NCI-H345 (cell line): ENCODE data around the gene SCNN1B.

Experiments
- DNase-seq: peaks from one replicate; lab custom pipeline; 2025; lab: John Stamatoyannopoulos, UW

Gene SCNN1B

DNA sequence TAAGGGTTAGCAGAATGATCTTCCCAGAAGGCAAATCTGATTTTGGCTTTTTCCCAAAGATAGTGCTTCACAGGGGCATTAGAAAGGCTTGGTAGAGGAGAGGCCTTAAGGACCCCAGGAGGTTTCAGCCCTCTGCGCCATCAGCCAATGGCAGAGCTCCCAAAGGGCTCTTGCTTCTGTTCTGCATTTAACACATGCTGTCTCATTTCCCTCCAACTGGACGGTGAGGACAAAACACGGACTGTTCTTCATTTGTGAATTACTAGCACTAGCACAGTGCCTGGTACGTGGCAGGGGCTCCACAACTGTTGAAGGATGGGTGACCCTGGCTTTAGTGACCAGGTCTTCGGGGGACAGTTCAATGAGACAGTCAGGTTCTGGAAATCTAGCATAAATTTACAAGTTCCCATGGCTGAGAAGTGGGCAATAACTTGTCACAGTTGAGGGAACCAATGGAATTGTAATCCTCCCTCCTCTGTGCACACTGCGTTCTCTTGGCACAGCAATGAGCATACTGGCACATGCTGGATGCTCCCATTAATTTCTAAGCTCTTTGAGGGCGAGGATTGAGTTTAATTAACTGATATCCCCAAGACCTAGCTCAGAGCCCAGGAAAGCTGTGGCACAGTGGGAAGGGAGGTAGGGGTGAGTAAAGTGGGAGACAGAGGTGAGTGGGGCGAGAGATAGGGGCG, 105.5 kb downstream of the SCNN1B start:
- DNase-seq = no peak

DNA sequence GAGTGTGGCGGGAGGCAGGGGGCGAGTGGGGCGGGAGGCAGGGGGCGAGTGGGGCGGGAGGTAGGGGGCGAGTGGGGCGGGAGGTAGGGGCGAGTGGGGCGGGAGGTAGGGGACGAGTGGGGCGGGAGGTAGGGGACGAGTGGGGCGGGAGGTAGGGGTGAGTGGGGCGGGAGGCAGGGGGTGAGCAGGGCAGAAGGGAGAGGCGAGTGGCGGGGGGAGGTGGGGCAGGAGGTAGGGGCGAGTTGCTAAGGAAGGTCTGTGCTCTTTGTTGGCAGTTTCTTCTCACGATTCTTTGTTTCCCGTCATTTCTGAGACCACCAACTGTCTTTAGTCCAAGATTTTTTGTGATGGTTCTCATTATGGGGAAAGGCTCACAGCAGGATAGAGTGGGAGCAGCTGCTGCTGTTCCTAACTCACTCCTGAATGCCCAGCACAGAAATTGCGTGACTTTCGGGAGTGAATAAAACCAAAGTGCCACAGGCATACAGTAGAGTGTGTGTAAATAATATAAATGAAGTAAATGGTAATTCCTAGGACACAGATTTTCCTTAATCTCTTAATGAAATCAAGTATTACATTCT, 106.2 kb downstream of the SCNN1B start:
- DNase-seq = peak; percentile 23

DNA sequence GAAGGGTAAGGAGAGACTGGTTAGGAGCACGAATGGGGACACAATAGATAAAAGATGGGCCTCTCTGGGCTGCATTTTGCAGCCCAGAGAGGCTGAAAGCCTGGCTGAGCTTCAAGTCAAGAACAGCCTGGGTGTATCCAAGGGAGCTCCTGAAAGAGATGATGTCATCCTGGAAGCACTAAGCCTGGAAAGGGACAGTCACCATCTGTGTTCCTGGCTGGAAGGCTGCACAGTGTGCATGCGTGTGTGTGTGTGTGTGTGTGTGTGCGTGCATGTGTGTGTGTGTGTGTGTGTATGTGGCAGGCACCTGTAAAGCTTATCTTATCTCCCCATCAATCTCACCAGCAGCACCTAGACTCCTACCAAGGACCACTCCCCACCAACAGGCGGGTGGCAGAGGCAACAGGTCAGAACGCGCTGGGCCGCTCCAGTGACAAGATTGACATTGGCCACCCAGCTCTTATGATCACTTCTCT, 106.8 kb downstream of the SCNN1B start:
- DNase-seq = peak; percentile 68

DNA sequence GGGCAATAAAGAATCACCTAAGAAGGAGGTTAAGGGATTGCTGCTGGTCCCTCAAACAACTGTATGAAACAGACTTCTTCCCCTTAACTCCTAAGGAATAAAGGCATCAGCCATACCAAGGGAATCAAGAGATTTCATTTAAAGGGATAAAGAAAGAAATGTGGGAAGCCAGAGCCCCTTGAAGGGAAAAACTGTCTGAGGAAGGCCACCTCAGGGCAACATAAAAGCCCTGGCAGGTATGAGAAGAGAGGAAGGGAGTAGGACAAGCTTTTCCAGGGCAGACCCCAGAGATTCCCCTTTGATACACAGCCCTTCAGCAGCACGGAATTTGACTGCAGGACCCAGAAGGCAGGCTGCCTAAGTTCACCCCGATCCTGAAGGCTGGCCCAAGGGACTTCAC, 107.4 kb downstream of the SCNN1B start:
- DNase-seq = no peak

DNA sequence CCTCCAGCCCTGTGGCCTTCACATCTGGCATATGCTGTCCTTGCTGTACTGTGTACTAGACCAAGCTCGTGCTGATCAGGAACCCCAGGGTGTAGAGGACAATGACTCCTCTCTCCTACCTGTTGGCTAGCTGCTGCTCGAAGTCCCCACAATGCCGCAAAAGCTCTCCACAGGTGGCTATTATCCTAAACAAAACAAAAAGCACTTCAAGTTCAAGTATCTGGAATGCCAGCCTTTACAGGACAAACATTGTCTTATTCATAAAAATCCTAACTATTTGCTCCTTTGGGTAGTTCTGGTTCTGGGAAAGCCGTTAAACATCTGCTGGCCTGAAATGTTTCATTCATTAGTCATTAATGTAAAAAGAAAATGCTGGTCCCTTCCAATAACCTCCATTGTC, 108.1 kb downstream of the SCNN1B start:
- DNase-seq = peak; percentile 81

- no peak for DNase-seq
These were observed 112.6 kb downstream of the SCNN1B start for GRCh38 chr16:23414731-23415130.

DNA sequence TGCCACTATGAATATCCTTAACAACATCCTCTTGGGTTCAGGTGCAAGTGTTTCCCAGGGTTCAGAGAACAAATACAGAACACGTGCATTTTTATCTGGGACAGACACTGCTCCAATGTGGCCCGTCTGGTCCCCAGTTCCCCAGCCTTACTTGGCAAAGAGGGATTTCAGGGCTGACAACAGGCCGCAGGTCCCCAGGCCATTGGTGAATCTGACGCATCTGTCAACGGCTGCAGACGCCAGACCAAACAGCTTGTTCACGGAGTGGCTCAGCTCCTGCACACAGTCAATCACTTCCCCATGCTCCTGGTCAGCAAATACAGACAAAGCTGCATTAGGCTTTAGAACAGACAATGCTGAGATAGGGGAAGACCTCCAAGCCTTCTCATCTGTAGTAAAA, 114.7 kb downstream of the SCNN1B start:
- DNase-seq = no peak

- no peak for DNase-seq
These were observed 117.9 kb downstream of the SCNN1B start for GRCh38 chr16:23420011-23420410.

- DNase-seq = peak; percentile 2
These were observed 121.5 kb downstream of the SCNN1B start for GRCh38 chr16:23423496-23424049.

DNA sequence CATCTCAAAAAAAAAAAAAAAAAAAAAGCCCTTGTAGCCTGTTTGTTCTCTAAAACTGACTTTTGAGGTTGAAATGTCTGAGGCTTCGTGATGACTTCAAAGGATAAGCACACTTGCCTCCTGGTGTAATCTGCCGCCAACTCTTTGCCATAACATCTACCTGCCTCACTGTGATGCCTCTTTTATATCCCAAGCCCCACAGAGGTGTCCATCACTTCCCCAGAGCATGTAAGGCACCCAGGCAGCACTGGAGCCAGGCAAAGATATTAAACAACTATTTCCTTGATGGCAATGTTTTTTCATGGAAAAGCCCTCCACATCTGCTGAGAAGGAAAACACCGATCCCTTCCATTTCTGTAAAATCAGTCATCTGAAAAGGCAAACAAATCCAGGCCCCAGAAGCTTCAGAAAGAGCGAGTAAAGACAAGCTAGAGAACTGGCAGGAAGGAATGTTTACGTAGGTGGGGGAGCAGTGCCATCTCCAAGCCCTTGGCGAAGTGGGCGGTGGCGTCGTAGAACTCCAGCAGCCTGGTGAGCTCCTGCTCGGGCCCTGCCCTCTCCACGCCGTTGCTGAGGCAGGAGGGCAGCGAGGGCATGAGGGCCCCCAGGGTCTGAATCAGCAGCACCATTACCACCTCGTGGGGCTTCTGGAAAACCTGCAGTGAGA, 122.3 kb downstream of the SCNN1B start:
- peak; percentile 40 for DNase-seq

GRCh38 chr16:23428351-23428750, 126.2 kb downstream of the SCNN1B start:
- DNase-seq = no peak
